Astrocyte (in vitro differentiated cells and primary cell): Measurements from ENCODE around the gene MAPK1IP1L. TPM values are rescaled to one million over a fixed set of nuclear protein-coding genes. Genes with fewer than 3 reads are reported as not detected.

Experiments used
- DNase-seq: peaks from one replicate; pipeline ENCODE4 v3.0.0-alpha.2; 2010; ENCODE audit warnings: low read depth
- FAIRE-seq: peaks from 2 replicates; lab custom pipeline; 2011; peaks lifted over from hg19 to GRCh38; lab: Jason Lieb, UNC
- H2AFZ ChIP-seq: 2 replicates; pipeline ENCODE4 v1.6.0; 2012; ENCODE audit warnings: low read depth, low read length, inconsistent platforms
- H3K27ac ChIP-seq: 2 replicates; pipeline ENCODE4 v1.5.1; 2011; ENCODE audit warnings: low read depth, low read length, inconsistent platforms
- H3K27me3 ChIP-seq: 2 replicates; pipeline ENCODE4 v1.6.0; 2011; ENCODE audit warnings: low read length, inconsistent platforms; ENCODE audit not compliant: insufficient read depth
- H3K36me3 ChIP-seq: 2 replicates; pipeline ENCODE4 v1.5.1; 2011; ENCODE audit warnings: low read length, inconsistent platforms; ENCODE audit not compliant: insufficient read depth
- H3K4me1 ChIP-seq: 2 replicates; pipeline ENCODE4 v1.5.1; 2011; ENCODE audit warnings: low read length, inconsistent platforms; ENCODE audit not compliant: insufficient read depth
- H3K4me2 ChIP-seq: 2 replicates; pipeline ENCODE4 v1.6.0; 2012; ENCODE audit warnings: low read length, inconsistent platforms
- H3K4me3 ChIP-seq: 2 replicates; pipeline ENCODE4 v1.5.1; 2011; ENCODE audit warnings: low read depth, mild to moderate bottlenecking, low read length, inconsistent platforms; ENCODE audit not compliant: insufficient read depth
- H3K79me2 ChIP-seq: 2 replicates; pipeline ENCODE4 v1.6.0; 2012; ENCODE audit warnings: mild to moderate bottlenecking, low read length, inconsistent platforms; ENCODE audit not compliant: insufficient read depth
- H3K9ac ChIP-seq: 2 replicates; pipeline ENCODE4 v1.6.0; 2012; ENCODE audit warnings: mild to moderate bottlenecking, low read length, inconsistent platforms
- H3K9me3 ChIP-seq: 2 replicates; pipeline ENCODE4 v1.5.1; 2012; ENCODE audit warnings: low read depth, mild to moderate bottlenecking, low read length, inconsistent platforms; ENCODE audit not compliant: insufficient read depth
- H4K20me1 ChIP-seq: 2 replicates; pipeline ENCODE4 v1.6.0; 2012; ENCODE audit warnings: low read length, inconsistent platforms; ENCODE audit not compliant: insufficient read depth
- H3K27ac Mint-ChIP-seq: one replicate; pipeline ENCODE4 v1.8.0; 2021; ENCODE audit warnings: mild to moderate bottlenecking, mixed read lengths; ENCODE audit not compliant: unreplicated experiment
- H3K27me3 Mint-ChIP-seq: one replicate; pipeline ENCODE4 v1.8.0; 2021; ENCODE audit warnings: low read depth, mixed read lengths; ENCODE audit not compliant: unreplicated experiment
- H3K36me3 Mint-ChIP-seq: one replicate; pipeline ENCODE4 v1.8.0; 2021; ENCODE audit warnings: low read depth, mixed read lengths; ENCODE audit not compliant: unreplicated experiment
- H3K4me1 Mint-ChIP-seq: one replicate; pipeline ENCODE4 v1.8.0; 2021; ENCODE audit warnings: low read depth, mixed read lengths; ENCODE audit not compliant: unreplicated experiment
- H3K4me3 Mint-ChIP-seq: one replicate; pipeline ENCODE4 v1.8.0; 2021; ENCODE audit warnings: mild to moderate bottlenecking, moderate library complexity, mixed read lengths; ENCODE audit not compliant: unreplicated experiment
- H3K9me3 Mint-ChIP-seq: one replicate; pipeline ENCODE4 v1.8.0; 2021; ENCODE audit warnings: mild to moderate bottlenecking, mixed read lengths; ENCODE audit not compliant: unreplicated experiment
- EZH2 ChIP-seq: IDR thresholded peaks from 2 replicates; pipeline ENCODE4 v1.6.1; 2012; ENCODE audit warnings: mild to moderate bottlenecking, low read length, inconsistent platforms; ENCODE audit not compliant: insufficient read depth
- total RNA-seq: library from RNA; stranded (reverse); gene quantifications from 2 replicates; pipeline ENCODE4 v1.2.1, GENCODE V29; 2021
- TF ChIP-seq, protein P1 (sequence below): IDR thresholded peaks from 2 replicates; pipeline ENCODE4 v1.5.1; 2011; ENCODE audit warnings: low read depth, mild to moderate bottlenecking, inconsistent platforms, low read length, moderate library complexity; ENCODE audit not compliant: insufficient read depth

Gene MAPK1IP1L
- total RNA-seq, 1 donor from 2014 or later: 111 TPM

DNA sequence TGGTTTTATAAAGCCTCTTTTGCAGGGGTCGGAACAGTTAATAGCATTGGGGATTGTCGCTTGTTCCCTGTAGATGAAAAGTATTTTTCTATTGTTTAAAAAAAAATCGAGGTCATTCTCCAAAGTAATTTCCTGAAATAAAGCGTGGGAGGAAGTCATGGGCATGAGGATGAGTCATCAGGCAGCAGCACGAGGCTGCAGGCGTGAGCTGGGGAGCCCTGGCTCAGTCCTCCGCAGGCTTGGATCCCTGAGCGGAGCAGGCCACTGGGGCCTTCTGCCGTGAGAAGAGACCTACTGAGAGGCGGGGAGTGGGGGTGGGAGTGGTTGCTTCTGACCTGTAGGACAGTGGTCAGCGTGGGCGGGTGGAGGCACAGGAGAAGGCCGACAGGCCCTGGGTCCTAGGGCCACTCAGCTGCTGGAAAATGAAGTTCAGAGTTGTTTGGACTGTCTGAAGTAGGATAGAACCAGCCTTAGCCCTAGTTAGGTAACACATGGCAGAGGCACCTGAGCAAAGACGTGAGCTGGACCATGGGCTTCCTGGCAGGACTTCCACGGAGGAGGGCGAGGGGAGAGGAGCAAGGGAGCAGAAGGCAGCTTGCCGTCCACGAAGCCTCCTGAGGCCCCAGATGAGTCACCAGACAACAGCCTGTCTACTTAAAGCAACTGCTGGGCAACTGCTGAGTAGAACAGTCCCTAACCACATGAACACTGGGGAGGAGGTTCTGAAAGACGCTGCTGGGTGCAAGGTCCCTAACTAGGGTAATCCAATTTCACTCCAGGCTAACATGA, 56.5 kb downstream of the MAPK1IP1L start:
- no peaks in the 10 kb centered on the region for H3K27me3 ChIP-seq
- H3K27me3 Mint-ChIP-seq: peaks cover 2% of the 10 kb centered on the region
- DNase-seq: peak; percentile 97
- peak overlapping the region; percentile 30 for H3K4me3 ChIP-seq
- H3K4me3 Mint-ChIP-seq: peak overlapping the region; percentile 65
- no peaks in the 10 kb centered on the region for H3K36me3 Mint-ChIP-seq
- no peaks in the 10 kb centered on the region for H3K79me2 ChIP-seq
- H3K36me3 ChIP-seq: no peaks in the 10 kb centered on the region
- peaks cover 31% of the 10 kb centered on the region for H3K4me1 ChIP-seq
- H3K4me1 Mint-ChIP-seq: peaks cover 29% of the 10 kb centered on the region
- peaks cover 17% of the 10 kb centered on the region for H3K9me3 Mint-ChIP-seq
- H3K27ac ChIP-seq: peak overlapping the region; percentile 100
- peak overlapping the region; percentile 91 for H3K9ac ChIP-seq
- peak overlapping the region; percentile 76 for H3K4me2 ChIP-seq
- TF ChIP-seq, protein P1, sequence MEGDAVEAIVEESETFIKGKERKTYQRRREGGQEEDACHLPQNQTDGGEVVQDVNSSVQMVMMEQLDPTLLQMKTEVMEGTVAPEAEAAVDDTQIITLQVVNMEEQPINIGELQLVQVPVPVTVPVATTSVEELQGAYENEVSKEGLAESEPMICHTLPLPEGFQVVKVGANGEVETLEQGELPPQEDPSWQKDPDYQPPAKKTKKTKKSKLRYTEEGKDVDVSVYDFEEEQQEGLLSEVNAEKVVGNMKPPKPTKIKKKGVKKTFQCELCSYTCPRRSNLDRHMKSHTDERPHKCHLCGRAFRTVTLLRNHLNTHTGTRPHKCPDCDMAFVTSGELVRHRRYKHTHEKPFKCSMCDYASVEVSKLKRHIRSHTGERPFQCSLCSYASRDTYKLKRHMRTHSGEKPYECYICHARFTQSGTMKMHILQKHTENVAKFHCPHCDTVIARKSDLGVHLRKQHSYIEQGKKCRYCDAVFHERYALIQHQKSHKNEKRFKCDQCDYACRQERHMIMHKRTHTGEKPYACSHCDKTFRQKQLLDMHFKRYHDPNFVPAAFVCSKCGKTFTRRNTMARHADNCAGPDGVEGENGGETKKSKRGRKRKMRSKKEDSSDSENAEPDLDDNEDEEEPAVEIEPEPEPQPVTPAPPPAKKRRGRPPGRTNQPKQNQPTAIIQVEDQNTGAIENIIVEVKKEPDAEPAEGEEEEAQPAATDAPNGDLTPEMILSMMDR: no peak
- no peak for TF ChIP-seq EZH2
- H2AFZ ChIP-seq: peak overlapping the region; percentile 79
- peaks cover 8% of the 10 kb centered on the region for H3K9me3 ChIP-seq
- H4K20me1 ChIP-seq: no peaks in the 10 kb centered on the region
- peak overlapping the region; percentile 100 for H3K27ac Mint-ChIP-seq
- FAIRE-seq: peak; percentile 83

DNA sequence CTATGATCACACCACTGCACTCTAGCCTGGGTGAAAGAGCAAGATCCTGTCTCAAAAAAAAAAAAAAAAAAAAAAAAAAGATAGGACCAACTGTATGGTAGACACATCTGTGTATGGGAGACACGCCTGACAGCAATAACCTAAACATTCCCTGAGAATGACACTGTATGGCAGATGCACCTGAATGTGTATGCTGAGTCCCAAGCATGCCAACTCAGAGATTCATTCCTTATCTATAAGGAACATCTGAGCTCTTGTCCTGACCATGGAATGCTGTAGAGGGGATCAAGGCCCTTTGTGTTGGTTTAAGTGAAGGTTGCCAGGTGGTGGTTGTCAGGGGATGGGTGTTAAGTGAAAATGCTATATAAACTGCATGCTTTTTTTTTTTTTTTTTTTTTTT, 58.4 kb downstream of the MAPK1IP1L start:
- H3K4me3 ChIP-seq: no peak overlapping the region
- no peak for TF ChIP-seq EZH2
- TF ChIP-seq, protein P1: no peak
- H4K20me1 ChIP-seq: no peaks in the 10 kb centered on the region
- no peak for DNase-seq
- Mint-ChIP-seq H3K4me1 (peaks cover 14% of the 10 kb centered on the region), H3K27ac (no peak overlapping the region), H3K9me3 (peaks cover 9% of the 10 kb centered on the region), H3K27me3 (peaks cover 6% of the 10 kb centered on the region), H3K36me3 (no peaks in the 10 kb centered on the region), H3K4me3 (no peak overlapping the region)
- no peak overlapping the region for H2AFZ ChIP-seq
- no peaks in the 10 kb centered on the region for H3K36me3 ChIP-seq
- no peaks in the 10 kb centered on the region for H3K27me3 ChIP-seq
- no peak overlapping the region for H3K27ac ChIP-seq
- no peaks in the 10 kb centered on the region for H3K9me3 ChIP-seq
- H3K4me1 ChIP-seq: peaks cover 19% of the 10 kb centered on the region
- no peak overlapping the region for H3K4me2 ChIP-seq
- no peaks in the 10 kb centered on the region for H3K79me2 ChIP-seq
- H3K9ac ChIP-seq: no peak overlapping the region
- no peak for FAIRE-seq
